Measurements from ENCODE around the gene PARP6.

The PARP6 gene

GRCh38 chr15:72272213-72272996 is at the start of gene PARP6:
TSS of gene PARP6 (minus strand) at chr15:72272554. CDS start at chr15:72267477, 5,077 bp downstream.
- peak; percentile 81 to 99 (median 97) for DNase-seq

GRCh38 chr15:72319985-72320671 is 47.8 kb upstream of the PARP6 start, which contains the start of gene CELF6:
TSS of gene CELF6 (minus strand) at chr15:72320157. CDS start at chr15:72319874, 283 bp downstream.
- peak in 52 of 56 donors; percentile 24 to 93 (median 74) for DNase-seq

GRCh38 chr15:72319360-72319984 is 47.1 kb upstream of the PARP6 start:
- peak in 23 of 56 donors; percentile 31 to 90 (median 59) for DNase-seq

- DNase-seq = no peak
Observed at GRCh38 chr15:72318408-72318942, 46.1 kb upstream of the PARP6 start.

GRCh38 chr15:72315706-72316370 is 43.5 kb upstream of the PARP6 start:
- peak in 1 of 56 donors; percentile 36 for DNase-seq

- no peak for DNase-seq
Observed at GRCh38 chr15:72313881-72314280, 41.5 kb upstream of the PARP6 start.

GRCh38 chr15:72313448-72313840 is 41.1 kb upstream of the PARP6 start:
- DNase-seq = peak in 6 of 56 donors; percentile 2 to 12 (median 6)

GRCh38 chr15:72312605-72313447 is 40.5 kb upstream of the PARP6 start:
- DNase-seq = peak in 34 of 56 donors; percentile 8 to 64 (median 32)

GRCh38 chr15:72307026-72307425 is 34.7 kb upstream of the PARP6 start:
- DNase-seq = peak in 20 of 56 donors; percentile 9 to 73 (median 28)

GRCh38 chr15:72306211-72306785 is 33.9 kb upstream of the PARP6 start:
- peak in 42 of 56 donors; percentile 19 to 77 (median 57) for DNase-seq

- no peak for DNase-seq
Observed at GRCh38 chr15:72304596-72304995, 32.2 kb upstream of the PARP6 start.

GRCh38 chr15:72302955-72303354 is 30.6 kb upstream of the PARP6 start:
- no peak for DNase-seq

GRCh38 chr15:72289597-72290325 is 17.4 kb upstream of the PARP6 start:
- no peak for DNase-seq

GRCh38 chr15:72288796-72289596 is 16.6 kb upstream of the PARP6 start:
- DNase-seq = no peak

GRCh38 chr15:72285927-72286516 is 13.7 kb upstream of the PARP6 start:
- peak in 2 of 56 donors; percentile 3 for DNase-seq

- no peak for DNase-seq
Observed at GRCh38 chr15:72285402-72285801, 13.0 kb upstream of the PARP6 start.

- no peak for DNase-seq
Observed at GRCh38 chr15:72284781-72285180, 12.4 kb upstream of the PARP6 start.

GRCh38 chr15:72281713-72282112 is 9.4 kb upstream of the PARP6 start:
- no peak for DNase-seq
